Left ventricle myocardium inferior (tissue), 1 donor: ENCODE data around the gene PLCD1. TPM values are rescaled to one million over a fixed set of nuclear protein-coding genes. Genes with fewer than 3 reads are reported as not detected.

Experiments
- DNase-seq: peaks from one replicate; pipeline ENCODE4 v3.0.0-alpha.2; 2020
- H3K27ac ChIP-seq: fragments of 200-600 bp; replicated peaks from 2 replicates; pipeline ENCODE4 v1.8.0; 2021
- H3K27me3 ChIP-seq: fragments of 200-600 bp; 2 replicates; pipeline ENCODE4 v1.8.0; 2021; ENCODE audit warnings: low read depth
- H3K36me3 ChIP-seq: fragments of 200-600 bp; 2 replicates; pipeline ENCODE4 v1.8.0; 2021
- H3K4me1 ChIP-seq: fragments of 200-600 bp; 2 replicates; pipeline ENCODE4 v1.8.0; 2021
- H3K4me3 ChIP-seq: fragments of 200-600 bp; 2 replicates; pipeline ENCODE4 v1.8.0; 2021; ENCODE audit warnings: mild to moderate bottlenecking, moderate library complexity
- H3K9me3 ChIP-seq: fragments of 200-600 bp; replicated peaks from 2 replicates; pipeline ENCODE4 v1.8.0; 2021
- CTCF ChIP-seq: fragments of 200-600 bp; IDR thresholded peaks from 2 replicates; pipeline ENCODE4 v1.8.0; 2021; ENCODE audit warnings: antibody characterized with exemption, mild to moderate bottlenecking, borderline replicate concordance
- intact Hi-C: fragments of 100-400 bp; cut with micrococcal nuclease; formaldehyde crosslinking; loops from one replicate; pipeline ENCODE4 v1.11.0; 2022
- microRNA-seq: library from miRNA; unstranded; fragments of <30 nt; microRNA quantifications from one replicate; pipeline ENCODE4 v1.2.0, GENCODE V29; 2020
- total RNA-seq: library from RNA; stranded (reverse); fragmentation: NEBNext Ultra II Directional; extraction: Animal tissue kit (Norgen Biotek cat#: 25700); gene quantifications from one replicate; pipeline ENCODE4 v1.2.1, GENCODE V29; 2021
- donor health status: DM: no; HTN: yes; CAD: no; lungs with severe emphysema.

The PLCD1 gene
- total RNA-seq, 1 donor from 2014 or later = 10.3 TPM

DNA sequence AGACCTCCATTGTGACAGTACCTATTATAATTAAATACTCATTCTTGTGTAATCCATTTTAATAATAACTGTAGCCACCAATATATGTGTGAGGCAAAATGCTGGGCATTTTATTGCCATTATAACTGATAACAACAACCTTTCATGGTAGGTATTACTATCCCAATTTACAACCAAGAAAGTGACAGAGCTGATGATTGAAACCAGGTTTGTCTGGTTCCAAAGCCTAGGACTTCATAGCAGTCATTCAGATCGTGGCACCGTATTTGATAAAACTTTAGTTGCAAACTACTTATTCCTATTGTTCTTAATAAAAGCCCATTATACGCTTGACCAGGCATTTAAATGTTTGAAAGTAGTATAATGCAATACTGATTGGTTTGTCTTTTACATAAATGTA is 65.3 kb downstream of the PLCD1 start:
- no peak for DNase-seq
- Histone ChIP-seq H3K4me3 (no peak overlapping the region), H3K36me3 (peaks cover 7% of the 10 kb centered on the region), H3K9me3 (no peaks in the 10 kb centered on the region), H3K27ac (no peak overlapping the region), H3K4me1 (peaks cover 59% of the 10 kb centered on the region), H3K27me3 (no peaks in the 10 kb centered on the region)
- intact Hi-C loops = no loop called here
- TF ChIP-seq CTCF = no peak

GRCh38 chr3:37963635-37964034 is 65.8 kb downstream of the PLCD1 start:
- Histone ChIP-seq H3K9me3 (no peaks in the 10 kb centered on the region), H3K4me1 (peaks cover 54% of the 10 kb centered on the region), H3K4me3 (no peak overlapping the region), H3K27me3 (no peaks in the 10 kb centered on the region), H3K27ac (no peak overlapping the region), H3K36me3 (peaks cover 7% of the 10 kb centered on the region)
- intact Hi-C loops = no loop called here
- no peak for DNase-seq
- TF ChIP-seq CTCF = no peak

GRCh38 chr3:37963016-37963415 is 66.4 kb downstream of the PLCD1 start:
- peaks cover 51% of the 10 kb centered on the region for H3K4me1 ChIP-seq
- no peak overlapping the region for H3K4me3 ChIP-seq
- peaks cover 7% of the 10 kb centered on the region for H3K36me3 ChIP-seq
- H3K27me3 ChIP-seq = no peaks in the 10 kb centered on the region
- no peak for DNase-seq
- TF ChIP-seq CTCF = no peak
- intact Hi-C loops = no loop called here
- H3K27ac ChIP-seq = peak overlapping the region; percentile 61
- H3K9me3 ChIP-seq = no peaks in the 10 kb centered on the region

GRCh38 chr3:37961622-37962431 is 67.6 kb downstream of the PLCD1 start:
- Histone ChIP-seq H3K4me3 (no peak overlapping the region), H3K4me1 (peaks cover 51% of the 10 kb centered on the region), H3K9me3 (no peaks in the 10 kb centered on the region), H3K27me3 (no peaks in the 10 kb centered on the region), H3K27ac (peak overlapping the region; percentile 61), H3K36me3 (peaks cover 7% of the 10 kb centered on the region)
- TF ChIP-seq CTCF = no peak
- intact Hi-C loops = no loop called here
- DNase-seq = no peak

- peaks cover 12% of the 10 kb centered on the region for H3K36me3 ChIP-seq
- TF ChIP-seq CTCF = no peak
- intact Hi-C loops = no loop called here
- peak overlapping the region; percentile 80 for H3K27ac ChIP-seq
- no peaks in the 10 kb centered on the region for H3K27me3 ChIP-seq
- H3K9me3 ChIP-seq = no peaks in the 10 kb centered on the region
- H3K4me1 ChIP-seq = peaks cover 67% of the 10 kb centered on the region
- H3K4me3 ChIP-seq = no peak overlapping the region
- no peak for DNase-seq
Measured at GRCh38 chr3:37957539-37957936, 71.9 kb downstream of the PLCD1 start.

Small RNA genes within 50 kb of the gene (microRNA-seq; reads per million reads assigned to microRNA genes)
- gene MIR26A1 = 27.8 reads per million, percentile 42 among the genes with 10 or more reads in this experiment

Other genes with a start within 250 kb of the PLCD1 start
- 56.3 TPM for gene CTDSPL, start 167.8 kb downstream of the PLCD1 start, total RNA-seq
- 3.6 TPM for gene VILL, start 38.9 kb downstream of the PLCD1 start, total RNA-seq
- 0.08 TPM for gene DLEC1, start 9.6 kb upstream of the PLCD1 start, total RNA-seq
- 120 TPM for gene ACAA1, start 107.5 kb upstream of the PLCD1 start, total RNA-seq
- gene MYD88, start 109.0 kb upstream of the PLCD1 start, total RNA-seq = 6.9 TPM
- 22.9 TPM for gene OXSR1, start 135.9 kb upstream of the PLCD1 start, total RNA-seq
- gene SLC22A13, start 236.2 kb upstream of the PLCD1 start, total RNA-seq = not detected